ENCODE data around the gene EDA. TPM values are rescaled to one million over a fixed set of nuclear protein-coding genes. Genes with fewer than 3 reads are reported as not detected.

Gene EDA
- total RNA-seq, 2 donors from 2014 or later, result 59.0 to 70.6 TPM

DNA sequence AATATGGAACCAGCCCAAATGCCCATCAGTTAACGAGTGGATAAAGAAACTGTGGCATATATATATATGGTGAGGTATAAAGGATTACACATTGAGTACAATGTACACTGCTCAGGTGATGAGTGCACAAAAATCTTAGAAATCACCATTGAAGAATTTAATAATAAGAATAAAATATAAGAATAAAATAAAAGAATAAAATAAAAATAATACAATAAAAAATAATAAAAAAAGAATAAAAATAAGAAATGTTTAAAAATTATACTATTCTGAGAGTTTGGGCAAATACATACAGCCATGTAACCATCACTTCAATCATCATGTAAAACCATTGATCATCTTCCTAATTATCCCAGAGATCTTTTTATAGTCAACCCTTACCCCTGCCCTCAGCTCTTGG, 260.3 kb downstream of the EDA start:
- TF ChIP-seq, protein P1, sequence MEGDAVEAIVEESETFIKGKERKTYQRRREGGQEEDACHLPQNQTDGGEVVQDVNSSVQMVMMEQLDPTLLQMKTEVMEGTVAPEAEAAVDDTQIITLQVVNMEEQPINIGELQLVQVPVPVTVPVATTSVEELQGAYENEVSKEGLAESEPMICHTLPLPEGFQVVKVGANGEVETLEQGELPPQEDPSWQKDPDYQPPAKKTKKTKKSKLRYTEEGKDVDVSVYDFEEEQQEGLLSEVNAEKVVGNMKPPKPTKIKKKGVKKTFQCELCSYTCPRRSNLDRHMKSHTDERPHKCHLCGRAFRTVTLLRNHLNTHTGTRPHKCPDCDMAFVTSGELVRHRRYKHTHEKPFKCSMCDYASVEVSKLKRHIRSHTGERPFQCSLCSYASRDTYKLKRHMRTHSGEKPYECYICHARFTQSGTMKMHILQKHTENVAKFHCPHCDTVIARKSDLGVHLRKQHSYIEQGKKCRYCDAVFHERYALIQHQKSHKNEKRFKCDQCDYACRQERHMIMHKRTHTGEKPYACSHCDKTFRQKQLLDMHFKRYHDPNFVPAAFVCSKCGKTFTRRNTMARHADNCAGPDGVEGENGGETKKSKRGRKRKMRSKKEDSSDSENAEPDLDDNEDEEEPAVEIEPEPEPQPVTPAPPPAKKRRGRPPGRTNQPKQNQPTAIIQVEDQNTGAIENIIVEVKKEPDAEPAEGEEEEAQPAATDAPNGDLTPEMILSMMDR (conservative IDR thresholded peaks at IDR 0.05), result no peak
- Histone ChIP-seq H3K9me3 (ENCODE audit: control insufficient read depth, low read length) (no peaks in the 10 kb centered on the region), H3K27me3 (ENCODE audit: control insufficient read depth, insufficient read depth, low read length, poor library complexity, severe bottlenecking) (no peaks in the 10 kb centered on the region), H3K9ac (ENCODE audit: extremely low read depth, low read length, poor library complexity, severe bottlenecking) (no peak overlapping the region), H3K36me3 (ENCODE audit: control insufficient read depth, insufficient read depth, low read length) (peaks cover 9% of the 10 kb centered on the region), H3K4me3 (ENCODE audit: low read length) (no peak overlapping the region), H3K4me1 (ENCODE audit: control insufficient read depth, insufficient read depth, low read length) (no peaks in the 10 kb centered on the region), H3K27ac (ENCODE audit: low read depth, low read length) (no peak overlapping the region)
- DNase-seq, result no peak
- WGBS, 2 experiments (ENCODE audit: insufficient coverage in 1 of 2, insufficient read length in 1 of 2), result no CpG with 5 or more reads among the region's 1 CpG
- no peaks in the 10 kb centered on the region for H3K4me1 Mint-ChIP-seq
- H3K27me3 Mint-ChIP-seq (ENCODE audit: insufficient read depth), result no peaks in the 10 kb centered on the region
- H3K9me3 Mint-ChIP-seq, result peaks cover 67% of the 10 kb centered on the region
- peaks cover 3% of the 10 kb centered on the region for H3K36me3 Mint-ChIP-seq (ENCODE audit: low read depth)
- no peak overlapping the region for H3K27ac Mint-ChIP-seq
- H3K4me3 Mint-ChIP-seq, result no peak overlapping the region

DNA sequence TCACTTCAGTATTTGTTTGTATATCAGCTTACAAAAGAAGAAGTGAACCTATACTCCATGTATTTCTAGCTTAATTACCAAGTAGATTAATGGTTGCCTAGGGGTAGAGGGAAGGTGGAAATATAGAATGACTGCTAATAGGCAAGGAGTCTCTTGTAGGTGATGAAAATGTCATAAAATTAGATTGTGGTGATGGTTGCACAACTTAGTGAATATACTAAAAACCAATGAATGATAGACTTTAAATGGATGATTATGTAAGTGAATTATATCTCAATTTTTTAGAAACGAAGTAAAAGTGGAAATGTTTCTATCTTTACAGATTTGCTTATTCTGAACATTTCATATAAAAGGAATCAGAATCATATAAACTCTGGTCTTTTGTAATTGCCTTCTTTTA, 268.3 kb downstream of the EDA start:
- H3K4me1 Mint-ChIP-seq, result no peaks in the 10 kb centered on the region
- TF ChIP-seq, protein P1 (conservative IDR thresholded peaks at IDR 0.05), result no peak
- peaks cover 60% of the 10 kb centered on the region for H3K9me3 Mint-ChIP-seq

DNA sequence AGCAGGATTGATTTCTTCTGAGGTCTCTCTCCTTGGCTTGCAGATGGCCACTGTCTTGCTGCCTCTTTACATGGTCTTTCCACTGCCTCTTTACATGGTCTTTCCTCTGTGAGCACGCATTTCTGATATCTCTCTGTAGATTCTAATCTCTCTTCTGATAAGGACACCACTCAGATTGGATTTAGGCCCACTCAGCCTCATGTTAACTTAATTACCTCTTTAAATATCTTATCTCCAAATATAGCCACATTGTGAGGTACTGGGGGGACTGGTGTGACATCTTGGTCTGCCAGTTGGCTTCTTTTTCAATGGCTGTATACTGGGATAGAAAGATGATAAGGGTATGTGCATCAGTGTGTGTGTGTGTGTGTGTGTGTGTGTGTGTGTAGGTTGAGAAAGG, 280.1 kb downstream of the EDA start:
- no peak overlapping the region for H3K27ac ChIP-seq (ENCODE audit: low read depth, low read length)
- no peaks in the 10 kb centered on the region for H3K36me3 ChIP-seq (ENCODE audit: control insufficient read depth, insufficient read depth, low read length)
- Mint-ChIP-seq H3K27ac (no peak overlapping the region), H3K36me3 (ENCODE audit: low read depth) (no peaks in the 10 kb centered on the region), H3K4me1 (peaks cover 13% of the 10 kb centered on the region), H3K9me3 (peaks cover 19% of the 10 kb centered on the region), H3K27me3 (ENCODE audit: insufficient read depth) (no peaks in the 10 kb centered on the region), H3K4me3 (no peak overlapping the region)
- WGBS, 2 experiments (ENCODE audit: insufficient coverage in 1 of 2, insufficient read length in 1 of 2), result 24 to 83% methylated on average over 1 of the region's 1 CpG
- TF ChIP-seq, protein P1 (conservative IDR thresholded peaks at IDR 0.05), result no peak
- DNase-seq, result no peak
- no peaks in the 10 kb centered on the region for H3K27me3 ChIP-seq (ENCODE audit: control insufficient read depth, insufficient read depth, low read length, poor library complexity, severe bottlenecking)
- H3K4me1 ChIP-seq (ENCODE audit: control insufficient read depth, insufficient read depth, low read length), result no peaks in the 10 kb centered on the region
- no peak overlapping the region for H3K9ac ChIP-seq (ENCODE audit: extremely low read depth, low read length, poor library complexity, severe bottlenecking)
- no peak overlapping the region for H3K4me3 ChIP-seq (ENCODE audit: low read length)
- H3K9me3 ChIP-seq (ENCODE audit: control insufficient read depth, low read length), result no peaks in the 10 kb centered on the region

More for the DNA sequence above, 268.3 kb downstream of the EDA start:
- WGBS, 2 experiments (ENCODE audit: insufficient coverage in 1 of 2, insufficient read length in 1 of 2), result no CpG with 5 or more reads among the region's 1 CpG
- Mint-ChIP-seq H3K27me3 (ENCODE audit: insufficient read depth) (no peaks in the 10 kb centered on the region), H3K36me3 (ENCODE audit: low read depth) (peaks cover 20% of the 10 kb centered on the region), H3K27ac (no peak overlapping the region), H3K4me3 (no peak overlapping the region)
- H3K27ac ChIP-seq (ENCODE audit: low read depth, low read length), result no peak overlapping the region
- peaks cover 14% of the 10 kb centered on the region for H3K9me3 ChIP-seq (ENCODE audit: control insufficient read depth, low read length)
- DNase-seq, result no peak
- no peaks in the 10 kb centered on the region for H3K27me3 ChIP-seq (ENCODE audit: control insufficient read depth, insufficient read depth, low read length, poor library complexity, severe bottlenecking)
- no peak overlapping the region for H3K4me3 ChIP-seq (ENCODE audit: low read length)
- peaks cover 41% of the 10 kb centered on the region for H3K36me3 ChIP-seq (ENCODE audit: control insufficient read depth, insufficient read depth, low read length)
- H3K9ac ChIP-seq (ENCODE audit: extremely low read depth, low read length, poor library complexity, severe bottlenecking), result no peak overlapping the region
- no peaks in the 10 kb centered on the region for H3K4me1 ChIP-seq (ENCODE audit: control insufficient read depth, insufficient read depth, low read length)
